Neutrophil (primary cell): ENCODE results near the gene EPHA3.

Source experiments
- H3K27ac ChIP-seq: fragments of 200-600 bp; sonication (generic); 2 replicates; pipeline ENCODE4 v1.5.1; 2016; ENCODE audit warnings: mild to moderate bottlenecking, moderate library complexity
- H3K27me3 ChIP-seq: fragments of 200-600 bp; sonication (generic); 2 replicates; pipeline ENCODE4 v1.6.0; 2016; ENCODE audit warnings: mild to moderate bottlenecking
- H3K36me3 ChIP-seq: fragments of 200-600 bp; sonication (generic); 2 replicates; pipeline ENCODE4 v1.5.1; 2017
- H3K4me1 ChIP-seq, 2 experiments: fragments of 200-600 bp in 1 of 2; sonication (generic) in 1 of 2; 1 replicate in 1 of 2; 2 replicates in 1 of 2; pipeline versions ENCODE4 v1.5.1 to v1.6.1; 2013 to 2016; ENCODE audit warnings: low read depth in 1 of 2, low read length in 1 of 2, mild to moderate bottlenecking in 1 of 2, moderate library complexity in 1 of 2; ENCODE audit not compliant: control insufficient read depth in 1 of 2, insufficient read depth in 1 of 2
- H3K4me3 ChIP-seq, 2 experiments: fragments of 200-600 bp in 1 of 2; sonication (generic) in 1 of 2; 1 replicate in 1 of 2; 2 replicates in 1 of 2; pipeline ENCODE4 v1.5.1; 2013 to 2016; ENCODE audit warnings: low read depth in 1 of 2, low read length in 1 of 2, mild to moderate bottlenecking in 1 of 2, moderate library complexity in 1 of 2
- H3K9me3 ChIP-seq: fragments of 200-600 bp; sonication (generic); 2 replicates; pipeline ENCODE4 v1.5.1; 2016
- TF ChIP-seq, protein P1 (sequence below): fragments of 200-600 bp; sonication (generic); IDR thresholded peaks from 2 replicates; pipeline ENCODE4 v1.5.1; 2016; ENCODE audit warnings: antibody characterized with exemption

Gene EPHA3

GRCh38 chr3:89256882-89257281 is 149.5 kb downstream of the EPHA3 start:
- TF ChIP-seq, protein P1, sequence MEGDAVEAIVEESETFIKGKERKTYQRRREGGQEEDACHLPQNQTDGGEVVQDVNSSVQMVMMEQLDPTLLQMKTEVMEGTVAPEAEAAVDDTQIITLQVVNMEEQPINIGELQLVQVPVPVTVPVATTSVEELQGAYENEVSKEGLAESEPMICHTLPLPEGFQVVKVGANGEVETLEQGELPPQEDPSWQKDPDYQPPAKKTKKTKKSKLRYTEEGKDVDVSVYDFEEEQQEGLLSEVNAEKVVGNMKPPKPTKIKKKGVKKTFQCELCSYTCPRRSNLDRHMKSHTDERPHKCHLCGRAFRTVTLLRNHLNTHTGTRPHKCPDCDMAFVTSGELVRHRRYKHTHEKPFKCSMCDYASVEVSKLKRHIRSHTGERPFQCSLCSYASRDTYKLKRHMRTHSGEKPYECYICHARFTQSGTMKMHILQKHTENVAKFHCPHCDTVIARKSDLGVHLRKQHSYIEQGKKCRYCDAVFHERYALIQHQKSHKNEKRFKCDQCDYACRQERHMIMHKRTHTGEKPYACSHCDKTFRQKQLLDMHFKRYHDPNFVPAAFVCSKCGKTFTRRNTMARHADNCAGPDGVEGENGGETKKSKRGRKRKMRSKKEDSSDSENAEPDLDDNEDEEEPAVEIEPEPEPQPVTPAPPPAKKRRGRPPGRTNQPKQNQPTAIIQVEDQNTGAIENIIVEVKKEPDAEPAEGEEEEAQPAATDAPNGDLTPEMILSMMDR = no peak
- Histone ChIP-seq H3K4me3 (no peak overlapping the region), H3K4me1 (no peaks in the 10 kb centered on the region), H3K9me3 (no peaks in the 10 kb centered on the region), H3K27ac (no peak overlapping the region), H3K36me3 (no peaks in the 10 kb centered on the region), H3K27me3 (no peaks in the 10 kb centered on the region)

GRCh38 chr3:89260721-89261120 is 153.3 kb downstream of the EPHA3 start:
- Histone ChIP-seq H3K9me3 (no peaks in the 10 kb centered on the region), H3K36me3 (no peaks in the 10 kb centered on the region), H3K27me3 (no peaks in the 10 kb centered on the region), H3K27ac (no peak overlapping the region), H3K4me1 (no peaks in the 10 kb centered on the region), H3K4me3 (no peak overlapping the region)
- TF ChIP-seq, protein P1 = no peak

GRCh38 chr3:89261673-89262072 is 154.3 kb downstream of the EPHA3 start:
- H3K4me3 ChIP-seq = no peak overlapping the region
- H3K9me3 ChIP-seq = no peaks in the 10 kb centered on the region
- TF ChIP-seq, protein P1 = no peak
- no peak overlapping the region for H3K27ac ChIP-seq
- no peaks in the 10 kb centered on the region for H3K4me1 ChIP-seq
- H3K36me3 ChIP-seq = no peaks in the 10 kb centered on the region
- H3K27me3 ChIP-seq = no peaks in the 10 kb centered on the region

DNA sequence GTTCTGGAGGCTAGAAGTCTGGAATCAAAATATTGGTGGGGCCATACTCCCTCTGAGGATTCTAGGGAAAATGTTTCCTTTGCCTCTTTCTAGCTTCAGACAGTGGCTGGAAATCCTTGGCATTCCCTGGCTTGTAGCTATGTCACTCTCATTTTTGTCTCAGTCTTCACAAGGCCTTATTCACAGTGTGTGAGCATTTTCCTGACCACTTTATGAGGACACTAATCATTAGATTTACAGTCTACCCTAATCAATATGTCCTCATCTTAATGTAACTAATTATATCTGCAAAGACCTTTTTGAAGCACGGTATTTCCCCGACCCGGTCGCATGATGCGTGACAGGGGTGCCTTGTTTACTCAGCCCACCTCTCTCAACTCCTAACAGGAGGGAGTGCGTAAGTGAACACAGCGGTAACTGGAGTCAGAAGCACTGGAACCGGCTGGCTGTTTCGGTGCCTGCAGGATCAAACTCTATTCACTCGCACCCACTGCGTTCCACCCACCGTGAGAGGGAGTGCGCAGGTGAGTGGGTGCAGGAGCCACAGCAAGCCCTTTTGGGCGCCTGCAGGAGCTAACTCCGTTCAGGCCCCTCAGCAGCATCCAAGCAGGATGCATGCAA is 155.0 kb downstream of the EPHA3 start:
- H3K4me1 ChIP-seq = no peaks in the 10 kb centered on the region
- H3K27ac ChIP-seq = no peak overlapping the region
- no peaks in the 10 kb centered on the region for H3K36me3 ChIP-seq
- TF ChIP-seq, protein P1 = no peak
- H3K27me3 ChIP-seq = no peaks in the 10 kb centered on the region
- H3K9me3 ChIP-seq = no peaks in the 10 kb centered on the region
- no peak overlapping the region for H3K4me3 ChIP-seq

GRCh38 chr3:89264037-89264560 is 156.7 kb downstream of the EPHA3 start:
- H3K9me3 ChIP-seq = no peaks in the 10 kb centered on the region
- H3K27ac ChIP-seq = no peak overlapping the region
- no peaks in the 10 kb centered on the region for H3K4me1 ChIP-seq
- TF ChIP-seq, protein P1 = no peak
- H3K36me3 ChIP-seq = no peaks in the 10 kb centered on the region
- H3K4me3 ChIP-seq = no peak overlapping the region
- no peaks in the 10 kb centered on the region for H3K27me3 ChIP-seq
